ENCODE measurements around the gene SYNPO. TPM values are rescaled to one million over a fixed set of nuclear protein-coding genes. Genes with fewer than 3 reads are reported as not detected.

SYNPO gene
- polyA plus RNA-seq, 4 donors: 26.7 to 106 (median 99.3) TPM

DNA sequence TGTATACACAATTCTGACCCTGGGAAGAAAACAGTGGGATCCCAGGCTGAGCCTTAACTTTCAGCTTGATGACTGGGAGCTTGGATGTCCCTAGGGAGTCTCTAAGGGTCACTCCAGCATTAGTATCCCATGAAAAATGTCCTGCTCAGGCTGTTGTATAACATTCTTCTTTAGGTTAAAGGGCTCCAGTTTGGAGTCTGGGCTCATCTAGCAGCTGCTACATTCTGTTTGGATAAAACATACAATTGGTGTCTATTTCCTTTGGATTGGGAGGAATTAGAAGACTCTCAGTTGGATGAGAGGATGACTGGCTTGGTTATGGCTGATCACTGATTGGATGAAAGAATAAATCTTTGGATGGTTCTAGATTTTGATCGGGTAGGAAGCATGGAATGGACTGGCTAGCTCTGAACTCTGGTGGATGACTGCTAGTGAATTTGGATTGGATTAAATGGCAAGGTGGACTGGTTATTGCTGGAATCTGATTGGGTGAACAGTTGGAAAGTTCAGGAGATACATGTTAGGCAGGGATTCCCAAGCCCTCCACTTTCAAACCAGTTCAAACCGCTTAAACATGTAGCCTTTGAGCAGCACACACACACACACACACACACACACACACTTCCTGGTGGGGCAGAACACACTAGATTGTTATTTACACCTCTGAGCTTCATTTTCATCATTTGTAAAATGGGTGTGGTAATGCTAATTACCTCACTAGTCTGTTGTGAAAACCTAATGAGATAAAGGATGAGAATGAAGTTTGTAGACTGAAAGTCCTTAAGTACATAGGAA lies 13.5 kb downstream of the SYNPO start:
- DNase-seq (ENCODE audit: low read depth in 4 of 4, low spot score in 3 of 4): no peak

DNA sequence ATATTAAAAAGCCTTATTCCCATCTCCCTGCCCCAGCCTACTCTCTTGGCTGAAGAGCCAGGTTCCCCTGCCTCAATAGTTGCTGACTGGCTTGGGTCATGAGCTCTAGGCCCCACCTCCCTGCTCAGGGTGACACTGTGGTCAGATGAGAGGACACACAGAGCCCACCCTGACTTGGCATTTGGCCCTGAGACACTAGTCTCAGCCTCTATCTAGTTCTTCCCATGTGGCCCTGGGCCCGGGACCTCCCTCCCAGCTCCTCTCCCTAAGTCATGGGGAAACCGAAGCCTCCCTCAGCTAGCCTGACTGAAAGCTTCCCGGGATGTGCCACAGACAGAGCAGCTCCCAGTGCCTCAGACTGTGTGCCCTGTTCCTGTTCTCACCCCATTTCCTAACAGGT lies 14.8 kb downstream of the SYNPO start:
- DNase-seq (ENCODE audit: low read depth in 4 of 4, low spot score in 3 of 4): no peak

DNA sequence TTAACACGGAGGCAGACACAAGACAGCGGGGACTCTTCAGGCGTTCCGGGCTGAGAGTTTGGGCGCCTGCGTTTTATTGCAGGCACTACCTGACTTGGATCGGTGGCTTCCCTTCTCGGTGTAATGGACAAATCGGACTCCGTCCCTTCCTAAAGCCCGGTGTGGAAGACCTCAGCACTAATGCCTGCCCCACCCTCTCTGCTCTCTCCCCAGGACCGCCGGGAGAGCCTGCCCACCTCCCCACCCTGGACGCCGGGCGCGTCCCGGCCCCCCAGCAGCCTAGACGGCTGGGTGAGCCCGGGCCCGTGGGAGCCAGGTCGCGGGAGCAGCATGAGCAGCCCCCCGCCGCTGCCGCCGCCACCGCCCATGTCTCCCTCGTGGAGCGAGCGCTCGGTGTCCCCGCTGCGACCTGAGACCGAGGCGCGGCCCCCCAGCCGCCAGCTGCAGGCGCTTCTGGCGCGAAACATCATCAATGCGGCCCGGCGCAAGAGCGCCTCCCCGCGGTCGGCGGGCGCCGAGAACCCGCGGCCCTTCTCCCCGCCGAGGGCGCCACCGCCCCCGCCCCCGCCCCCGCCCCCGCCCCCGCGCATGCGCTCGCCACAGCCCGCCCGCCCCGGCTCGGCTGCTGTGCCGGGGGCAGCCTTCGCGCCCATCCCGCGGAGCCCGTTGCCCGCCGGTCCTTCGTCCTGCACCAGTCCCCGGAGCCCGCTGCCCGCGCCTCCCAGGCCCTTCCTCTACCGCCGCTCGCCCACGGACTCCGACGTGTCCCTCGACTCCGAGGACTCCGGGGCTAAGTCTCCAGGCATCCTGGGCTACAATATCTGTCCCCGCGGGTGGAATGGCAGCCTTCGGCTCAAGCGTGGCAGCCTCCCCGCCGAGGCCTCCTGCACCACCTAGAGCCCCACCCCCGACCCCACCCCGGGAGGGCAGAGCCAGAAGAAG lies 16.0 kb downstream of the SYNPO start:
- no peak for DNase-seq (ENCODE audit: low read depth in 4 of 4, low spot score in 3 of 4)

- DNase-seq (ENCODE audit: low read depth in 4 of 4, low spot score in 3 of 4): no peak
These were observed 17.7 kb downstream of the SYNPO start for GRCh38 chr5:150658121-150658520.

DNA sequence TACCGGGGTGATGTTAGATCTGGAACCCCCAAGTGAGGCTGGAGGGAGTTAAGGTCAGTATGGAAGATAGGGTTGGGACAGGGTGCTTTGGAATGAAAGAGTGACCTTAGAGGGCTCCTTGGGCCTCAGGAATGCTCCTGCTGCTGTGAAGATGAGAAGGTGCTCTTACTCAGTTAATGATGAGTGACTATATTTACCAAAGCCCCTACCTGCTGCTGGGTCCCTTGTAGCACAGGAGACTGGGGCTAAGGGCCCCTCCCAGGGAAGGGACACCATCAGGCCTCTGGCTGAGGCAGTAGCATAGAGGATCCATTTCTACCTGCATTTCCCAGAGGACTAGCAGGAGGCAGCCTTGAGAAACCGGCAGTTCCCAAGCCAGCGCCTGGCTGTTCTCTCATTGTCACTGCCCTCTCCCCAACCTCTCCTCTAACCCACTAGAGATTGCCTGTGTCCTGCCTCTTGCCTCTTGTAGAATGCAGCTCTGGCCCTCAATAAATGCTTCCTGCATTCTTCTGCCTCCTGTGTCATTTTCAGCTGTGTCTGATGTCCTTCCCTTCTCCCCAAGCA lies 18.3 kb downstream of the SYNPO start:
- DNase-seq (ENCODE audit: low read depth in 4 of 4, low spot score in 3 of 4): no peak

DNA sequence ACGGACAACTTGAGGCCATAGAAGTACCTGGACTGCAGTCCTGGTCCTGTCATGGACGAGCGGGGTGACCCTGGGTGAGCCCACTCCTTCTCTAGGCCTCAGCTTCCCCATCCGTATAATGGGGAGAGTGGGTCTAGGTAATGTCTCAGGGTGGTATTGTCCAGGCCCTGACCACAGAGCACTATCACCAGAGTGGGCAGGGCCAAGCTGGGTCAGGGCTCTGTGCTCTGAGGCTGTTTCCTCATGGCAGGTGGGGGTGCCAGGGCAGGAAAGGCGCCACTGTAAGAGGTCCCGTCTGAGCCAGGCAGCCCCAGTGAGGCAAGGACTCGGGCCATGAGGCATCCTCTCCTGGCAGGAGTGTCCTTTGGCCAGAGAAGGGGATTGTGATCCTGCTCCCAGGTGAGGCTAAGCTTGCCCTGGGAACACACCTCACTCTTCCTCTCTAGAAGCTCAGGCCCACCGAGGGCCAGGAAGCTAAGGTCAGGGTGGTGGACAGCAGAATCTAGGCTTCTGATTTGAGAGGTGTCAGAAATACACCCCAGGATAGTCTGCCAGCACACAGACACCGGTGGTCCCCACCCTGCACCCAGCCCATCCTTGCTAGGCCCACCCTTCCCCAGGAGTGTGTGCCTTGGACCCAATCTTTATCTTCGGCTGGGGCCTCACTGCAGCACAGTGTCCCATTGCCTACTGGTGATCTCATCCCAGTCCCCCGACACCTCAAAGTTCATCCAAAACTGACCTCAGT lies 19.1 kb downstream of the SYNPO start:
- no peak for DNase-seq (ENCODE audit: low read depth in 4 of 4, low spot score in 3 of 4)

DNA sequence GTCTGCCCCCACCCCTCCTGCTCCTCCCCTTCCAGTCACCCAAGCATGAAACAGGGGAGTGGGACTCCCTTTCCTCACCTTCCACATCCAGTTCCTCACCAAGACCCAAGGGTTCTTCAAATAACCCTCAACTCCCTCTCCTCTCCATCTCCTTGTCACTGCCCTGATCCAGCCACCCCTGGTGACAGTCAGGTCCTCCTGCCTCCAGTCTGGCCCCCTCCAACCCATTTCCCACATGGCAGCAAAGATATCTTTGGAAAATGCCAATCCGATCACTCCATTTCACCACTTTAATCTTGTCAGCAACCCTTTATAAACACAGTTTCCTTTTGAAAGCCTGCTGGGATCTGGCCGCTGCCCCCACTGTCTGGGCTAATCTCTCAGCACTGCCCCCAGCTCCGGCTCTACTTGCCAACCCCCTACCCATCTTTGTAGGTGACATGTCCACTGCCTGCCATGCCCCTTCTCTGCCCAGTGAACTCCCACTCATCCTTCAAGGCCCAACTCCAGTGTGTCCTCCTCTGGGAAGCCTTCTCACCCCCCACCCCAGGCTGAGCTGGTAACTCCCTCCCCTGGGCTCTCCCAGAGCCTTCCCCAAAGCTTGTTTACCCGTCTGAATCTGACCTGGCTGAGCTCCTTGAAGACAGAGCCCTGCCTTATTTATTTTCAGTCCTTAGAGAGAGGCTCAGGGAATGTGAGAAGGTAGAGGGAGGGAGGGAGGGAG lies 19.8 kb downstream of the SYNPO start:
- no peak for DNase-seq (ENCODE audit: low read depth in 4 of 4, low spot score in 3 of 4)

- DNase-seq (ENCODE audit: low read depth in 4 of 4, low spot score in 3 of 4): no peak
These were observed 20.6 kb downstream of the SYNPO start, which contains the start of gene MYOZ3 for GRCh38 chr5:150661086-150661485. TSS of gene MYOZ3 (plus strand) at chr5:150661251. CDS start at chr5:150662942, 1,691 bp downstream.

- DNase-seq (ENCODE audit: low read depth in 4 of 4, low spot score in 3 of 4): no peak
These were observed 21.5 kb downstream of the SYNPO start for GRCh38 chr5:150661821-150662596.

DNA sequence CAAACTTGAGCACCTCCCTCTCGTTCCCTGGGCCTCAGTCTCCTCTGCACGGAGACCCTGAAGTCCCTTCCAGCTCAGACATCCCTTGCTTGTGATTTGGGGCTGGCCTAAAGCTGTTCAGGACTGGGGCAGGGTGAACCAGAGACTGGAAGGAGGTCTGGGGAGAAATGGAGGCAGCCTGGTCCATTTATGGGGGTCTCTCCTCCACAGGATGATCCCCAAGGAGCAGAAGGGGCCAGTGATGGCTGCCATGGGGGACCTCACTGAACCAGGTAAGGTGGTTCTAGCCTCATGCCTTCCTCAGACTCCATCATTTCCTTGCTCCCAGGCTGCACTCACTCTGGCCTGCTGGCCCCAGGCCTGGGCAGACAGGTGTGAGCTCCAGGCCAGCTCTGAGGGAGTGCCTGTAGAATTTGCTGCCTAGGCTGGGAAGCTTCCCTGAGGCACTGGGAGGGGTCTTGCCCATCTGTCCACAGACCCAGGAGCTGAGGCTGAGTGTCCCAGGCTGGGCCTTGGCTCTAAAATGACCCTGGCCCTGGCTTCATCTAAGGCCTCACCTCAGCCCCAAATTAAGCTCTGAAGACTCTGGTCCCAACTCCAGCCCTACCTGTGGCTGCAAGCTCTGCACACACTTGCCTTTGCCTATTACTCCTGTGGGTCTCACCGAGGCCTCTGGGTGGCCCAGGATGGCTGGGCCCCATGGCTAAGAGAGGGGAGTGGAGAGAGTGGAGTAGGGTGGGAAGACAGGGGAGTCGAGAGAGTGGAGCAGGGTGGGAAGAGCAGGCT lies 22.5 kb downstream of the SYNPO start:
- no peak for DNase-seq (ENCODE audit: low read depth in 4 of 4, low spot score in 3 of 4)

GRCh38 chr5:150663936-150664335 lies 23.5 kb downstream of the SYNPO start:
- no peak for DNase-seq (ENCODE audit: low read depth in 4 of 4, low spot score in 3 of 4)

GRCh38 chr5:150665044-150665443 lies 24.6 kb downstream of the SYNPO start:
- DNase-seq (ENCODE audit: low read depth in 4 of 4, low spot score in 3 of 4): no peak

GRCh38 chr5:150670275-150670947 lies 30.0 kb downstream of the SYNPO start:
- no peak for DNase-seq (ENCODE audit: low read depth in 4 of 4, low spot score in 3 of 4)

- DNase-seq (ENCODE audit: low read depth in 4 of 4, low spot score in 3 of 4): no peak
These were observed 30.5 kb downstream of the SYNPO start for GRCh38 chr5:150670948-150671310.

DNA sequence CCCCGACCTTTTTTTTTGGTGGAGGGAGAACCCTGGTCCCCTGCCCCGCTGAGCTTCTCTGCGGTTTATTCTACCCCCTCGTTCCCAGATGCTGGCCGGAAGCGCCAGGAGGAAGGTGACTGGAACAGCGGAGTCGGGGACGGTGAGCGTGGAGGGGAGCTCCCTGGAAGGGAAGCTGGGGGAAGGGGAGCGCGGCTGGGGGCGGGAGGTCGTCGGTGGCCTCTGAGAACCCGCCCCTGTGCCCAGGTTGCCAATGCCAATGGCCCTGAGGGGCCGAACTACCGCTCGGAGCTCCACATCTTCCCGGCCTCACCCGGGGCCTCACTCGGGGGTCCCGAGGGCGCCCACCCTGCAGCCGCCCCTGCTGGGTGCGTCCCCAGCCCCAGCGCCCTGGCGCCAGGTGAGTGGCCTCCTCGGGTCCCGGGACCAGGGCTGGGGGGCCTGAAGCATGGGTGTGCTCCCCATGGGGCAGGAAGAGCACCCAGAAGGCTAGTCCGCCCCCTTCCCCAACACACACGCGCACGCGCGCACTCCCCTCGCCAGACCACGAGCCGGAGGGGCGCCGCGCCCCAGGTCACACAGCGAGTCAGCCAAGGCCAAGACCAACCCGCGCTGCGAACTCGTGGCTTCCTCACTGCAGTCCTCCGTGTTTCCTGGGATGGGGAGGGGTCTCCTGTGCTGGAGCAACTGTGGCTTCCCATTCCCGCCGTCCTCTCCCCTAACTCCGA lies 31.2 kb downstream of the SYNPO start:
- DNase-seq (ENCODE audit: low read depth in 4 of 4, low spot score in 3 of 4): no peak

DNA sequence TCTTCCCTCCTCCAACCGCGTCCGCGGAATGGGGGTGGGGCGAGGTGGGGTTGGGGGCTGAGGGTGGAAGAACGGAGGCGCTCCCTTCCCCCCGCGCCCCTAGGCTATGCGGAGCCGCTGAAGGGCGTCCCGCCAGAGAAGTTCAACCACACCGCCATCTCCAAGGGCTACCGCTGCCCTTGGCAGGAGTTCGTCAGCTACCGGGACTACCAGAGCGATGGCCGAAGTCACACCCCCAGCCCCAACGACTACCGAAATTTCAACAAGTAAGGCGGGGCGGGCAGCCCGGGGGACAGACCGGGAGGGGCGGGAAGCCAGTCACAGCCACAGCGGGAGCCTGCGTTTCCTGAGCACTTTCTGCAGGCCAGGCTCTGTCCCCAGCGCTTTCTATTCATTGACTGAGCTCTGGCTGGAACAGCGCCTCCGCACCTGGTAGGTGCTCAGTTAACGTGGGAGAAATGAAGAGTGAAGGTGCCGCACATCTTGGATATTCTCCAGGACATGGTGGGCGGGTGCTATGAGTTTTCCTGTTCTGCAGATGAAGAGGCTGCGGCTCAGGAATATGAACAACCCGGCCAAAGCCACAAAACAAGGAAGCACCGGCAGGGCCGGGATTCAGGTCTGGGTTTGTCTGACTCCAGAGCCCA lies 31.9 kb downstream of the SYNPO start:
- DNase-seq (ENCODE audit: low read depth in 4 of 4, low spot score in 3 of 4): no peak

DNA sequence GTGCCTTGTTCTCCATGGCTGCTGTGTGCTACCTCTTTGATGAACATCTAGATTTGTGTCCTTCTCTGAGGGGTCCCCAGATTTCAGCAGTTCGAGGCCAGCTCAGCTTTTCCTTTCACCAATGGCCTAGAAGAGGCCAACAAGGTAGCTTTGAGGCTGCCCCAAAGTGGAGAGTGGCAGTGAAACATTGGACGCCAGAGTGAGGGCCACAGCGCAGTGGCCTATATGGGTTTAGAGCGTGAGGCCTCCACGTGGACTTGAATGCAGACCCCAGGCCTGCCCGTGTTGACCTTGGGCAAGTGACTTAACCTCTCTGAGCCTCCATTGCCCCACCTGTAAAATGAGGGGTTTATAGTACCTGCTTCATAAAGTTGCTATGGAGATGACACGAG lies 32.4 kb downstream of the SYNPO start:
- no peak for DNase-seq (ENCODE audit: low read depth in 4 of 4, low spot score in 3 of 4)
